RKO (cell line): ENCODE data around the gene RPP25L.

Experiments
- DNase-seq: peaks from one replicate; pipeline ENCODE4 v3.0.0-alpha.2; 2016; ENCODE audit warnings: low spot score

RPP25L gene

GRCh38 chr9:34568774-34569173 lies 43.1 kb downstream of the RPP25L start:
- no peak for DNase-seq

DNA sequence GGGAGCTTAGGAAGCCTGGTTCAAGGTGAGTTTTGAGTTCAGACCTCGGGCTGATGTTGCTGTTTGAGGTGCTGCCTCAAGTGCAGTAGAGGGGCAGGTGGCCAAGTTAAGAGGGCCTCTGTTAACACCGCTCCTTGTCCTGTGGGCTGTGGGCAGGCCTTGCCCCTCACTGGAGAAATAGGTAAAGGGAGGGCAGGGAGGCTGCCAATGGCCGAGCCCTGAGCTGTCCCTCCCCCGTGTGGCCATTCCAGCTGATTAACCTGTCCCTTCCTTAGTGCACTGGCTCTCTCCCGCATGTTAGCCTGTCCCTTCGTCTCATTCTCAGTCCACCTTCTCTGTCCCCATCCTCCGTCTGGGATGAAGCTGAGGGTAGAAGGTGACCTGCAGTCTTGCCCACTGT lies 43.8 kb downstream of the RPP25L start:
- no peak for DNase-seq

GRCh38 chr9:34566972-34567371 lies 44.9 kb downstream of the RPP25L start:
- no peak for DNase-seq

DNA sequence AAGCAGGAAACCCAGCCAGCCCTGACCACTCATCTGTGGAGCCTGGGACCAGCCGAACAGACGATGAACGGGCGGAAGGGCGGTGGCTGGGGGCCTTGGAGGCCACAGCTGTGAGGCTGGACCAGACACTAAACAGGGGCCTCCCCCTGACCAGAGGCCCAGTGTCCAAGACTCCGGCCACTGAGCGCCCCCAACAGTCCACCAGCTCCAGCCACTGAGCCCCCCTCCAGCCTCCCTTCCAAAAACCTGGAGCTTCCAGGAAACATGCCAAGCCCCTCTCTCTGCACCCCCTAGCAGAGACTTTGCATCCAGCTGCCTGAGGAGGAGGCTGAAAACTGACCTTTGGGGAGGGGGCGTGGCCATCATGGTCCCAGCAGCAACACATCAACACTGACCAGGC lies 45.6 kb downstream of the RPP25L start:
- no peak for DNase-seq

DNA sequence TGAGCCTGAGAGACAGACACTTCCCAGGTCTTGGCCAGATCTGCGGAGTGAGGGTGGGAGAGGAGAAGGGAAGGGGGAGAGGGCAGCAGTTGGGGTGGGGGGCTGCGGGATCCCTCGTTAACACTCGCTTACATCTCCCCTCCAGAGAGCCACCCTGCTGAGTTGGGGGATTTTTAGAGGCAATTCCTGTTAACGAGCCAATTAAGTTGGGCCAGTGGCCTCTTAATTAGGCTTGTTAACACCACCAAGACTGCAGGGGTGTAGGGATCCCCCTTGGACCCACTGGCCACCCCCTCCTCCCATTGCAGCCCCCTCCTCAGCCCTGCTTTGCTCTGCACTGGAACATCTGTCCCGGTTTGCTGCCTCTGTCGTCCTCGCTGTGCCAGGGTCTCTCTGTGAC lies 46.0 kb downstream of the RPP25L start:
- no peak for DNase-seq

GRCh38 chr9:34564617-34565016 lies 47.3 kb downstream of the RPP25L start:
- DNase-seq, result no peak

DNA sequence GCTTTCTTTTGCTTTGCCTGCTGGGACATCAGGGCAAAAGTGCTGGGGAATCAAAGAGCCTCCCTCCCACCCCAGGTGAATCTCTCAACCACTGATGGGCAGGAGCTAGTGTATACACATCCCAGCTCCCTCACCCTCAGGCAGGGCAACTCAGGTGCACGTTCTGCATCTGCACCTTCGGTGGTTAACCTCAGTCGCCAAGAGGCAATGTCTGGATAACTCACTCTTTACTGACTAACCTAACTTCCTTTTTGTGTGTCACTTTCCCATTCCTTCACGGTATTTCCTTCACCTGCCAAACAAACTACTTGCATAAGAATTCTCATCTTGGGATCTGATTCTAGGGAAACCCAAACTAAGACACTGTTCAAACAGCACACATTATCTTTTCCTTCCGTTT lies 48.6 kb downstream of the RPP25L start:
- no peak for DNase-seq

GRCh38 chr9:34562135-34562745 lies 49.7 kb downstream of the RPP25L start:
- DNase-seq, result no peak

GRCh38 chr9:34560599-34561214 lies 51.2 kb downstream of the RPP25L start:
- no peak for DNase-seq
